Activated naive CD8-positive, alpha-beta T cell (primary cell): Measurements from ENCODE around the gene DEPDC1.

Experiments used
- H3K27ac Mint-ChIP-seq: one replicate; pipeline ENCODE4 v1.8.0; 2021; ENCODE audit warnings: mixed read lengths
- H3K27me3 Mint-ChIP-seq: one replicate; pipeline ENCODE4 v1.8.0; 2021; ENCODE audit warnings: mixed read lengths
- H3K36me3 Mint-ChIP-seq: one replicate; pipeline ENCODE4 v1.8.0; 2021; ENCODE audit warnings: mixed read lengths
- H3K4me1 Mint-ChIP-seq: one replicate; pipeline ENCODE4 v1.8.0; 2021; ENCODE audit warnings: low read depth, mixed read lengths
- H3K4me3 Mint-ChIP-seq: one replicate; pipeline ENCODE4 v1.8.0; 2021; ENCODE audit warnings: mild to moderate bottlenecking, mixed read lengths
- H3K9me3 Mint-ChIP-seq: one replicate; pipeline ENCODE4 v1.8.0; 2021; ENCODE audit warnings: low read depth, mixed read lengths

Gene DEPDC1

DNA sequence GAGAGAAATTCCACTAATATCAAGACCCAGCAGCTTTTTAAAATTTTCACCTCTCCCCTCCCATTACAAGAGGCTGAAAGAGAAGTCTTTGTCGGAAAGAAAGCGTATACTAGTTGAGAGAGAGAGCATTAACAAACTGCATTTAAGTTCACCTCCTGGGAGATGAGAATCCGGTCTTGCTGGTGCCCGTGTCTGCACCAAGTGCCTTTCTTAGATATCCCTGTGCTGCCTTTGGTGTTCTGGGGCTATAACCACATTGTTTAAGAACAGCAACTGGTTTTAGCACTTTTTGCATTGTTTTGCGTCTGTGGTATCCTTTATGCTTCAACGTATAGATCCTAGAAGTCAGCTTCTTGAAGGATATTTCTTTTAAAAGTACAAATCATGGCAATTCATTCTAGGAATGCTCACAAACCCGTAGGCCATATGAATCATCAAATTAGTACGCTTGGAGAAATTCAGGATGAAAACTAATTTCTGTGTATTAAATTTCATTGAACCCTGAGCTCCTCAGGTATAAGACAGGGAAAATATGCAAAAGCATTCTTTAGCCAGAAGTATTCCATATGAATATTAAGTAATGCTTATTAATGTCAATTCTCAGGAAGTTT lies 43.7 kb downstream of the DEPDC1 start:
- H3K9me3 Mint-ChIP-seq = no peaks in the 10 kb centered on the region
- H3K27me3 Mint-ChIP-seq = peaks cover 2% of the 10 kb centered on the region
- H3K4me1 Mint-ChIP-seq = no peaks in the 10 kb centered on the region
- H3K4me3 Mint-ChIP-seq = no peak overlapping the region
- no peak overlapping the region for H3K27ac Mint-ChIP-seq
- H3K36me3 Mint-ChIP-seq = no peaks in the 10 kb centered on the region

DNA sequence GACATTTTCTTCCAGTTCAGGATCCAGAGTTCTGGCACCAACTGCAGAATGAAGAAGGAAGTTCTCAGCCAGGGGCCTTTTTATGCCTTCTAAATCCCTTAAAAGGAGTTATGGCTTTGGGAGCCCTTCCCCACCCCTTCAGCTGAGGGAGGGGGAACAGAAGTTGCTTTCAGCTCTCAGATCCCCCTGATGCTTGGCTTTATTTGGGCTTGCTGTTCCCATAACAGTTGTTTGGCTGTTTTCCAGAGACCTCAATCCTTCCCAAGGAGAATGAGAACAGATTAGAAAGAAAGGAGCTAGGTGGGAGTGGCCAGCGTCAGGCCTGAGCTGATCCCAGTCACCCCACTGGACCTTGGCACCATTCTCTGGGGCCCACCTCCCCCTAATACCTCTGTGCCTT lies 47.0 kb downstream of the DEPDC1 start, which contains the start of gene RPE65:
Gene RPE65, minus strand, starts transcription at position 54 of the 400 bp plus-strand sequence. Its CDS starts 49 bp downstream, at position 5.
- peaks cover 2% of the 10 kb centered on the region for H3K27me3 Mint-ChIP-seq
- no peak within 1 kb of the TSS for H3K4me3 Mint-ChIP-seq
- no peak within 1 kb of the TSS for H3K27ac Mint-ChIP-seq
- H3K4me1 Mint-ChIP-seq = no peaks in the 10 kb centered on the region
- no peaks in the 10 kb centered on the region for H3K9me3 Mint-ChIP-seq
- no peaks in the 10 kb centered on the region for H3K36me3 Mint-ChIP-seq

DNA sequence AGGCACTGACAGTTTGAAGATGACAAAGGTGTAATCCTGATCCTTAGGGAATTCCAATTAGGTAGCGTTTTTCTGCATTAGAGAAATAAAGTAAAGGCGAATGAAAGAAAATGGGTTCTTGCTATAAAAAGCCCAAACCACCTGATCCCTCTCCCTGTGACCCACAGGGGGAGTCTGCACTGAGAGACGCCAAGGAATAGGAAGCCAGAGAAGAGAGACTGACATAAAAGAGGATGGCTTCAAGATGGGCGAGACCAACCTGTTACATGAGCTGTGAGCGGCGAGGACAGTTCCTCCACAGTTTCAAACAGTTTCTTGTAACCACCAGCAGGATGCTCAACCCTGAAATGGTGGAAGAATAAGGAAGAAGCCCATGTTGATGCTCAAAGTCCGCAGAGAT lies 48.5 kb downstream of the DEPDC1 start:
- Mint-ChIP-seq H3K4me1 (no peaks in the 10 kb centered on the region), H3K27ac (no peak overlapping the region), H3K9me3 (no peaks in the 10 kb centered on the region), H3K36me3 (no peaks in the 10 kb centered on the region), H3K4me3 (no peak overlapping the region), H3K27me3 (peaks cover 6% of the 10 kb centered on the region)

DNA sequence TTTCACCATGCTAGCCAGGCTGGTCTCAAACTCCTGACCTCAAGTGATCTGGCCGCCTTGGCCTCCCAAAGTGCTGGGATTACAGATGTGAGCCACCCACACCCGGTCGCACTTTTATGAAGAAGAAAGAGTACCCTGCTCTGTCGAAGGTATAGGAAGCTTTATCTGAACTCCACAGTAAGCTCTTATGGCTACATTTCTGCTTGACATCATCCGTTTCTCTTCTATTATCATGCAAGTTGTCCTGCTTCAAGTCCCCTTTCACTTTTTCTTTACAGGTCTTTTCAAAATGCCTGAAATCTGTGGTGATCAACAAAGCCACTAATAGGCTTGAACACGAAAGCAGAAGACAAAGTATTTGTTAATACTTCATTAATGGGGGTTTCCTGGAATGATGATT lies 51.2 kb downstream of the DEPDC1 start:
- no peaks in the 10 kb centered on the region for H3K4me1 Mint-ChIP-seq
- no peaks in the 10 kb centered on the region for H3K36me3 Mint-ChIP-seq
- H3K27me3 Mint-ChIP-seq = peaks cover 6% of the 10 kb centered on the region
- no peak overlapping the region for H3K4me3 Mint-ChIP-seq
- H3K9me3 Mint-ChIP-seq = no peaks in the 10 kb centered on the region
- no peak overlapping the region for H3K27ac Mint-ChIP-seq

DNA sequence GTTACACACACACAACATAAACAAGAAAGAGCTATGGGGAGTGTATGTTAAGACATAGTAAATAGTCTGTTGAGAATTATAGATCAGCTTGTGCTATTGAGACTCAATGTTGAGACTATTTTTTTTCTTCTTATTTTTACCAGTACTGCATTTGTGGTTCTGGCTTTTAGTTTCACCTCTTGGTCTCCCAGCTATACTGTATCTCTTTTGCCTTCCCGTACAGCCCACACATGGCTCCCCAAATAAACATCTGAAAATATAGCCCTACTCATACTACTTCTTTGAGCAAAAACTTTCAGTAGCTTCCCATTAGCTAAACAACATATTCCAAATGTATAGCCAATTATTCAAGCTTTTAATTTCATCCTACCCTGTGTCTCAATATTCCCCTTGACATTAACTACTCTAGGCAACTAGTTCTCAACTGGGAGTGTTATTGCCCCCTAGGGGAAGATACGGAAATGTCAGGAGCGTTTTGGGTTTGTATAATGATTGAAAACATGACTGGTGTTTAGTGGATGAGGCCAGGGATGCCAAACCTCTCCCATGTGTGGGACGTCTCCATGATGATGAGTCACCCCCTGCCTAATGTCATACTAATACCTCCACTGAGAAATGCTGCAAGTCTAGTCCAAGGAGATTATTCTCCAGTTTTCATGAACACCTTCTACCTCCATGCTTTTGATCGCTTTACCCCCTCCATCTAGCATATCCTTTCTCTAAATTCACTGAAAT lies 53.9 kb downstream of the DEPDC1 start:
- no peaks in the 10 kb centered on the region for H3K4me1 Mint-ChIP-seq
- H3K9me3 Mint-ChIP-seq = no peaks in the 10 kb centered on the region
- H3K27me3 Mint-ChIP-seq = peaks cover 7% of the 10 kb centered on the region
- H3K36me3 Mint-ChIP-seq = no peaks in the 10 kb centered on the region
- no peak overlapping the region for H3K27ac Mint-ChIP-seq
- no peak overlapping the region for H3K4me3 Mint-ChIP-seq

DNA sequence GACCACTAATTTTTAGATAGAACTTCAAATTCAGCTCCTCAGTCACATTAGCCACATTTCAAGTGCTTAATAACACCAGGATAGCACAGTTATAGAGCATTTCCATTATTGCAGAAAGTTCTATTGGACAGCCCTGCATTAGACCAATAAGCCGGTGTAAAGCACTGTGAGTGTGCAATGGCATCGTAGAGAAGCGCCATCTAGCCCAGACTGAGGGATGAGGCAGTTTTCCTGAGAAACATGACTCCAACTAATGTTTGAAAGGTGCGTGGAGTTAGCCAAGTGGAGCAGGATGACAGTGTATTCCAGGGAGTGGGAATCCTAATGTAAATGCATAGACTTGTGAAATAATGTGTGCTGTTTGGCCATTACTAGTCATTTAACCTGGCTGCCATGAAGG lies 54.9 kb downstream of the DEPDC1 start:
- H3K27me3 Mint-ChIP-seq = peaks cover 7% of the 10 kb centered on the region
- no peak overlapping the region for H3K4me3 Mint-ChIP-seq
- H3K27ac Mint-ChIP-seq = no peak overlapping the region
- H3K9me3 Mint-ChIP-seq = no peaks in the 10 kb centered on the region
- no peaks in the 10 kb centered on the region for H3K4me1 Mint-ChIP-seq
- H3K36me3 Mint-ChIP-seq = no peaks in the 10 kb centered on the region

DNA sequence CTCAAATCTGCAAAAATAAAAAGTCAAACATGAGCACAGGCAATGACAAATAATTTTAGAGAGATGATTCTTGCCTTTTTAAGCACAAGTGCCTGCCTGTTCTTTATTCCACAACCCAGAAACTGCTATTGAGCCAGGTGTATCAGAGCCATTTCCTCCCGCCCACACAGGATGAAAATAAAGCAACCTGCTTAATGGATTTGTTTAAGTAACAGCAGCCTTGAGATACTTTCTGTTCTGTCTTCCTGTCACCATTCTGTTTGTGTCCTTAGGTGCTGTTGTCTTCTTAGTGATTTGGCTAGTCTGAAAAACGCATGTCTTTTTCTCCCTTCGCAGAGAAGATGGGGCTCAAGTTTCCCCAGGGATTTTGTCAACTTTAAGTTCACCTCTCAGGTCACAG lies 58.6 kb downstream of the DEPDC1 start:
- H3K27me3 Mint-ChIP-seq = peaks cover 4% of the 10 kb centered on the region
- no peaks in the 10 kb centered on the region for H3K9me3 Mint-ChIP-seq
- no peak overlapping the region for H3K27ac Mint-ChIP-seq
- H3K4me3 Mint-ChIP-seq = no peak overlapping the region
- no peaks in the 10 kb centered on the region for H3K36me3 Mint-ChIP-seq
- no peaks in the 10 kb centered on the region for H3K4me1 Mint-ChIP-seq

DNA sequence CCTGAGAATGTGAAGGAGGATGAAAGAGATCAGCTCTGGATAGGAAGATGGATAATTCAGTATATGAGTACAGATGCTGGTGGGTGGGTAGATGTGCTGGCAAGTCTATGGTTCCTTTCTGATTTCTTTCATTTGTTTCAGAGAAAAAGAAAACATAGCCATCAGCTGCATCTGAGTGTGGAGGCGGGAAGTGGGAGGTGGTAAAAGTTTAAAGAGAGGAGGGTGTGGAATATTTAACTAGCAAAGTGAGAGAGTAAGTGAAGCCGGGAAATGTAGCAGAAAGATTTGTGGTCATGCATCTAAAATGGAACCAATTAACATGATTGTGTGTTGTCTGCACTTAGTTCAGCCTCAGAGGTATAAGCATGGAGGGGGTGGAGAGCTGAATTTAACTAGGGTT lies 63.5 kb downstream of the DEPDC1 start:
- Mint-ChIP-seq H3K27me3 (peaks cover 2% of the 10 kb centered on the region), H3K4me3 (no peak overlapping the region), H3K4me1 (no peaks in the 10 kb centered on the region), H3K27ac (no peak overlapping the region), H3K36me3 (no peaks in the 10 kb centered on the region), H3K9me3 (no peaks in the 10 kb centered on the region)

DNA sequence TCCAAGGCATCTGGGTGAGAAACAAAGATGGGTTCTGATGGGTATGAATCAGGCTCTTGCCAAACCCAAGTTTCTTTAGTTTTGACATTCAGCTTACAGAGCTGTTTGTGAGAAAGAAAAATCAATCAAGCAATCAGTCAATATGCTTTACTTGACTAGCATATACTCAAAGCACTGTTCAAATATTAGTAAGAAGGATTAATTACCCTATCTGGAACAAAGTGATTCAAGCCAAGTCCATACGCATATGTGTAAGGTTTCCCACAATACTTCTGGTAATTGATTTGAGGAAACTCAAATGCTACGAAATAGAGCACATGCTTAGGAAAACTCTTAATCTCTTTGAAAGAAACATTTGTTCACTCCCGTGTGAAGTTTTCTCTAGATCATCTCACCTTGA lies 65.8 kb downstream of the DEPDC1 start:
- no peak overlapping the region for H3K27ac Mint-ChIP-seq
- no peaks in the 10 kb centered on the region for H3K27me3 Mint-ChIP-seq
- H3K36me3 Mint-ChIP-seq = no peaks in the 10 kb centered on the region
- H3K4me3 Mint-ChIP-seq = no peak overlapping the region
- no peaks in the 10 kb centered on the region for H3K4me1 Mint-ChIP-seq
- H3K9me3 Mint-ChIP-seq = no peaks in the 10 kb centered on the region

DNA sequence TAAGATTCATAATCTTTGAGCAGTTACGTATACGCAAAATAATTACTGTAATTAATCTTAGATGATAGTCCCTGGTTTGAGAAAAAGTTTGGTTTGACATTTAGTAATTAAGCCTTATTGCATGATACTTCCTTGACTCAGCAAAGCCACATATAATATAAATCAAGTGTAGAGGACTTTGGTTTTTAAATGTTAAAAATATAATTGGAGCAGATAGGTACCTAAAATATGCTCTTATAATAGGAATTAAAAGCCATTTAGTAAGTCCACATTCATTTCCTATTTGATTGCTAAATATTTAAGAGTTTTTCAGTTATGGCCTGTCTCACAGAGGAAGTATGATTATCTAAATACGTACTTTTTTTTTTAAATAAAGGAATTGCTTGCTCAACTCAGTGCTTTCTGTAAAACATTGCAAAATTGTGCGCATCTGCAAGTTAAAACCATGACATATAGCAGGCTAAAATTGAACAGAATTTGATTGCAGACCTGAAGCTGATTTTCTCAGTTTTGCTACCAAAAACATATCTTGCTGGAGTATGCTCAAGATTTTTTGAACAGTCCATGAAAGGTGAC lies 67.6 kb downstream of the DEPDC1 start:
- no peak overlapping the region for H3K4me3 Mint-ChIP-seq
- H3K36me3 Mint-ChIP-seq = no peaks in the 10 kb centered on the region
- H3K4me1 Mint-ChIP-seq = no peaks in the 10 kb centered on the region
- H3K27ac Mint-ChIP-seq = no peak overlapping the region
- H3K27me3 Mint-ChIP-seq = no peaks in the 10 kb centered on the region
- H3K9me3 Mint-ChIP-seq = no peaks in the 10 kb centered on the region

DNA sequence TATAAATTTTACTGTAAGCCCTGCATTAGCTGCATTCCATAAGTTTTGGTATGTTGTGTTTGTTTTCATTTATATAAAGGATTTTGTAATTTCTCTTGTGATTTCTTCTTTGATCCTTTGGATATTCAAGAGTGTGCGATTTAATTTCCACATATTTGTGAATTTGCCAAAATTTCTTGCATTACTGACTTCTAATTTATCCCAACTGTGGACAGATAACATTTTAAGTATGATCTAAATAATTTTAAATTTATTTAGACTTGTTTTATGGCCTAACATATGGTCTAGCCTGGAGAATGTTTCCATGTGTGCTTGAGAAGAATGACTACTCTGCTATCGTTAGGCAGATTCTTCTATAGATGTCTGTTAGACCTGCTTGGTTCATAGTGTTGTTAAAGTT lies 70.3 kb downstream of the DEPDC1 start:
- Mint-ChIP-seq H3K27me3 (no peaks in the 10 kb centered on the region), H3K4me3 (no peak overlapping the region), H3K9me3 (no peaks in the 10 kb centered on the region), H3K36me3 (no peaks in the 10 kb centered on the region), H3K27ac (no peak overlapping the region), H3K4me1 (no peaks in the 10 kb centered on the region)
